Epithelial cell of esophagus (primary cell): ENCODE data around the gene NARS2.
"Not testable (repeated sequence)": the region's sequence is repeated elsewhere in the genome, so short reads cannot be mapped to it uniquely, and the experiment has no call there.

Experiments used
- DNase-seq: peaks from one replicate; pipeline ENCODE4 v3.0.0; 2010; ENCODE audit warnings: low read depth
- H3K4me3 ChIP-seq: 2 replicates; pipeline ENCODE4 v1.5.1; 2011; ENCODE audit warnings: mild to moderate bottlenecking, low read length, control low read depth
- CTCF ChIP-seq: IDR thresholded peaks from 2 replicates; pipeline ENCODE4 v1.5.1; 2011; ENCODE audit warnings: low read depth, mild to moderate bottlenecking, low read length, control low read depth, inconsistent platforms; ENCODE audit not compliant: insufficient read depth; ENCODE audit errors: missing control alignments

NARS2 gene, protein sequence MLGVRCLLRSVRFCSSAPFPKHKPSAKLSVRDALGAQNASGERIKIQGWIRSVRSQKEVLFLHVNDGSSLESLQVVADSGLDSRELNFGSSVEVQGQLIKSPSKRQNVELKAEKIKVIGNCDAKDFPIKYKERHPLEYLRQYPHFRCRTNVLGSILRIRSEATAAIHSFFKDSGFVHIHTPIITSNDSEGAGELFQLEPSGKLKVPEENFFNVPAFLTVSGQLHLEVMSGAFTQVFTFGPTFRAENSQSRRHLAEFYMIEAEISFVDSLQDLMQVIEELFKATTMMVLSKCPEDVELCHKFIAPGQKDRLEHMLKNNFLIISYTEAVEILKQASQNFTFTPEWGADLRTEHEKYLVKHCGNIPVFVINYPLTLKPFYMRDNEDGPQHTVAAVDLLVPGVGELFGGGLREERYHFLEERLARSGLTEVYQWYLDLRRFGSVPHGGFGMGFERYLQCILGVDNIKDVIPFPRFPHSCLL

DNA sequence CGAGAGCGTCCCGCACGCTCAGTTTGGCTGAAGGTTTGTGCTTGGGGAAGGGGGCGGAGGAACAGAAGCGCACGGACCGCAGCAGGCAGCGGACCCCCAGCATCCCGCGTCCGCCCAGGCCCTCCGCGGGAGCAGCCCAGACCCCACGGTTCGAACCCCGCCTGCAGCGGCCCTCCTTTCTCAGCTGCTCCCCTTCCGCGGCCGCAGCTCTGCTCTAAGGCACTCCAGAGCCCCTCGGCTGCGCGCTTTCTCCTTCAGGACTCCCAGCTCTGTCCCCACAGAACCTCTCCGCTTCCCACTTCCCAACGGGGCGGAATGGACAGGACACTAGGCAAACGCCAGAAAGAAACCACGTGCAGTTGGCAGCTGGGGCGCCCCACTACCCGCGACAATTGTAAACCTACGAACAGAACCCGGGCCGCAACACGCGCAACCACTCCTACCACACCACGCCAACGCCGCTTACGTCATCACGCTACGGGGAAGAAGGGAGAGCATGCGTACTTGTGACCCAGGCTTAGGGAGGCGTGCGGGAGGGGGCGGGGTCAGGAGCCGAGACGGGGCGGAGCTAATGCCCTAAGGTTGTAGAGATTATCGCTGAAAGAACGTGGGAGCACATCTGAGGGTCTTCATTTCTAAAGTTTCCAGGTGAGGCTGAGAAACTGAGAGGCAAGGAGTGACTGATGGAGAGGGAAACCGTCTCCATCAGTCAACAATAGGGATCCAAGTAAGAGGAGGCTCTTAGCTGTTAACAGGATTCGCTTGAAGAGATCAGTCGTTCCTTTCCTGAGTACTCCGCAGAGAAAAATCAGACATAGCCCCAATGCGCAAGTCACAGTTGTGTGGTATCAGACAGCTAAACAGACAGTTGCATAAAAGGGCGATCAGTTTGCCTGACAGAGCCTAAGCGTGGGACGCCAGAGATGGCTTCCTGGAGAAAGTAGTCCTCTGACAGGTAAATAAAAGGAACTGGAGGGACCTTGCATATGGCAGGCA lies at the start of gene NARS2:
NARS2 (minus strand) TSS at position 479 of the 996 bp plus-strand sequence; CDS start at position 103, 376 bp downstream.
- DNase-seq, result peak; percentile 99
- TF ChIP-seq CTCF, result no peak
- H3K4me3 ChIP-seq, result peak within 1 kb of the TSS; percentile 90

- no peak for TF ChIP-seq CTCF
Measured at GRCh38 chr11:78622666-78623065, 48.0 kb upstream of the NARS2 start.

DNA sequence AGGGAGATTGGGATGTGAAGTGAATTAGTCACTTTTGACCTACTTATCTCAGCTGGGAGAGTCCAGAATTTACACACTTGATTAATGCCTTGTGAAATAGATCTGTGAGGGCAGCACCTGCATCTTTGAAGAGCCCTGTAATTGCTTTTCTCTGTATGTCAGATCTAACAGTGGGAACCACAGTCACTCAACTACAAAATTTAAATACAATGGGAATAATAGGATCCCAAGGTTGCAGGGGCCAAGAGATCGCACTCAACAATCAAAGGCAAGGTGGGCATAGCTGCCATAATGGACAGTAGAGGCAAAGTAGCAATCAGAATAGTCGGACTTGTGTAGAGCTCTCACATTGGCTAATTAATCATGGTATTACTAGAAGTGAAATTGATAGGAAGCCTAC lies 45.5 kb upstream of the NARS2 start:
- TF ChIP-seq CTCF, result no peak
- no peak overlapping the region for H3K4me3 ChIP-seq
- DNase-seq, result no peak

More at GRCh38 chr11:78622666-78623065, 48.0 kb upstream of the NARS2 start:
- H3K4me3 ChIP-seq, result no peak overlapping the region
- DNase-seq, result no peak

- peak; percentile 15 for DNase-seq
- H3K4me3 ChIP-seq, result no peak overlapping the region
- TF ChIP-seq CTCF, result peak; percentile 27
Measured at GRCh38 chr11:78615724-78616123, 41.1 kb upstream of the NARS2 start.

GRCh38 chr11:78613378-78613813 lies 38.7 kb upstream of the NARS2 start:
- no peak for TF ChIP-seq CTCF
- H3K4me3 ChIP-seq, result no peak overlapping the region
- DNase-seq, result no peak

DNA sequence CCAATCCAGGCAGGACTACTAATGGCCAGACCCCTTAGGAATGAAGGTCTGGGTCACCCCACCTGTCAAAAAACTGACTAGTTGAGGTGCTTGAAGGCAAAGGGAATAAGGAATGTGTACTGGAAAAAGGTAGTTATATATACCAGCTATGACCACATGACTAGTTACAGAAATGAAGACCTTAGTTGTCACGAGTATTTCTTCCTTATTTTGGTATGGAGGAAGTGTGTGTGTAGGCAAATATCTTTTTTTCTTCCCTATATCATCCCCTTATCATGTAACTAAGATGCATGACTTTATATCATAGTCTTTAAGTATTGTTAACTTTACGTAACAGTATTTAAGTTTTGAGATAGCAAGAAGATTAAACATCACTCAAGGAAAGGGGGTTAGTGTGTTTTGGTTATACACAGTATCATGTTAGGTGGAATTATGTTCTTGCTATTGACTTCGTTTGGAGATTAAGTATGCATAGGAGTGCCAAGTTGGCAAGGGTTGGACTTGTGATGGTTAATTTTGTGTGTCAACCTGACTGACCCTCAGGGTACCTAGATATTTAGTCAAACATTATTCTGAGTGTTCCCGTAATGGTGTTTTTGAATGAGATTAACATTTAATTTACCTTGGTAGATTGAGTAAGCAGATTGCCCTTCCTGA lies 38.2 kb upstream of the NARS2 start:
- DNase-seq, result no peak
- no peak for TF ChIP-seq CTCF
- H3K4me3 ChIP-seq, result no peak overlapping the region

GRCh38 chr11:78609321-78609720 lies 34.7 kb upstream of the NARS2 start:
- H3K4me3 ChIP-seq, result not testable (repeated sequence)
- DNase-seq, result peak; percentile 17
